Measurements from ENCODE around the gene CDK15. TPM values are rescaled to one million over a fixed set of nuclear protein-coding genes. Genes with fewer than 3 reads are reported as not detected.
A peak's percentile ranks its signal among the peaks of the same experiment; 100 is the strongest.

Gene CDK15
- total and polyA plus RNA-seq, 2 experiments from 2014 or later, result not detected

- Histone ChIP-seq H3K36me3 (no peaks in the 10 kb centered on the region), H3K9me3 (ENCODE audit: low read depth) (no peaks in the 10 kb centered on the region), H3K27ac (peak overlapping the region; percentile 84), H3K4me3 (peak overlapping the region; percentile 51), H3K27me3 (no peaks in the 10 kb centered on the region), H3K4me1 (ENCODE audit: low read depth) (peaks cover 5% of the 10 kb centered on the region)
- no peak for TF ChIP-seq CTCF (IDR thresholded peaks at IDR 0.05; ENCODE audit: low read depth, low read length)
- peak; percentile 9 to 32 for DNase-seq (ENCODE audit: low read depth in 1 of 2, low spot score in 1 of 2)
These were observed 24.7 kb upstream of the CDK15 start for GRCh38 chr2:201781557-201782051.

- no peak for DNase-seq (ENCODE audit: low read depth in 1 of 2, low spot score in 1 of 2)
- Histone ChIP-seq H3K27me3 (no peaks in the 10 kb centered on the region), H3K4me1 (ENCODE audit: low read depth) (peaks cover 4% of the 10 kb centered on the region), H3K4me3 (no peak overlapping the region), H3K36me3 (no peaks in the 10 kb centered on the region), H3K9me3 (ENCODE audit: low read depth) (no peaks in the 10 kb centered on the region), H3K27ac (no peak overlapping the region)
- no peak for TF ChIP-seq CTCF (IDR thresholded peaks at IDR 0.05; ENCODE audit: low read depth, low read length)
These were observed 21.8 kb upstream of the CDK15 start for GRCh38 chr2:201784563-201784962.

- H3K4me1 ChIP-seq (ENCODE audit: low read depth), result no peaks in the 10 kb centered on the region
- H3K27me3 ChIP-seq, result no peaks in the 10 kb centered on the region
- no peak overlapping the region for H3K27ac ChIP-seq
- no peak for TF ChIP-seq CTCF (IDR thresholded peaks at IDR 0.05; ENCODE audit: low read depth, low read length)
- H3K36me3 ChIP-seq, result no peaks in the 10 kb centered on the region
- no peaks in the 10 kb centered on the region for H3K9me3 ChIP-seq (ENCODE audit: low read depth)
- no peak overlapping the region for H3K4me3 ChIP-seq
- DNase-seq (ENCODE audit: low read depth in 1 of 2, low spot score in 1 of 2), result no peak
These were observed 21.2 kb upstream of the CDK15 start for GRCh38 chr2:201785135-201785534.

GRCh38 chr2:201786471-201786870 lies 19.9 kb upstream of the CDK15 start:
- Histone ChIP-seq H3K27me3 (no peaks in the 10 kb centered on the region), H3K4me3 (no peak overlapping the region), H3K4me1 (ENCODE audit: low read depth) (no peaks in the 10 kb centered on the region), H3K9me3 (ENCODE audit: low read depth) (no peaks in the 10 kb centered on the region), H3K27ac (no peak overlapping the region), H3K36me3 (no peaks in the 10 kb centered on the region)
- DNase-seq (ENCODE audit: low read depth in 1 of 2, low spot score in 1 of 2), result no peak
- no peak for TF ChIP-seq CTCF (IDR thresholded peaks at IDR 0.05; ENCODE audit: low read depth, low read length)

- no peak for TF ChIP-seq CTCF (IDR thresholded peaks at IDR 0.05; ENCODE audit: low read depth, low read length)
- H3K9me3 ChIP-seq (ENCODE audit: low read depth), result no peaks in the 10 kb centered on the region
- no peaks in the 10 kb centered on the region for H3K36me3 ChIP-seq
- no peak for DNase-seq (ENCODE audit: low read depth in 1 of 2, low spot score in 1 of 2)
- no peak overlapping the region for H3K27ac ChIP-seq
- H3K4me3 ChIP-seq, result no peak overlapping the region
- no peaks in the 10 kb centered on the region for H3K4me1 ChIP-seq (ENCODE audit: low read depth)
- no peaks in the 10 kb centered on the region for H3K27me3 ChIP-seq
These were observed 18.0 kb upstream of the CDK15 start for GRCh38 chr2:201788371-201788770.

- Histone ChIP-seq H3K27ac (no peak overlapping the region), H3K4me1 (ENCODE audit: low read depth) (no peaks in the 10 kb centered on the region), H3K9me3 (ENCODE audit: low read depth) (no peaks in the 10 kb centered on the region), H3K36me3 (no peaks in the 10 kb centered on the region), H3K27me3 (no peaks in the 10 kb centered on the region), H3K4me3 (no peak overlapping the region)
- TF ChIP-seq CTCF (IDR thresholded peaks at IDR 0.05; ENCODE audit: low read depth, low read length), result no peak
- DNase-seq (ENCODE audit: low read depth in 1 of 2, low spot score in 1 of 2), result no peak
These were observed 16.9 kb upstream of the CDK15 start for GRCh38 chr2:201789395-201789794.
